ENCODE results near the gene AMBRA1.

The AMBRA1 gene

GRCh38 chr11:46469926-46470325 is 123.9 kb downstream of the AMBRA1 start:
- DNase-seq = no peak

DNA sequence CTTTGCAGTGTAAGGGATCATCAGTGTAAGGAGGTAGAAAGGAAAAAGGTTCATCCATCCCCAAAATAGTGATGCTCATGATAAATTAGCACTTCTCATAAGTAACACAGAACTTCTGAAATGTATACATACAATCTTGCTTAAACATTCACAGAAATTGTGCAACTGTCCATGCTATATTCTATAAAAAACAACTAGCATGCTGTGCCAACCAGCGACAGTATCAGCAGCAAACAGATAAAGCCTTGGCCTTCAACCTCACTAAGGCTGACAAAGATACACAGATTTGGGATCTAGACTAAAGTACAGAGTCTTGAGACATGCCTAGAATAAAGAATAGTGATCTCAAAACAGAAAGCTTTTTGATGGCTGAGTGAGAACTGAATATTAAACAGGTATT is 128.1 kb downstream of the AMBRA1 start:
- no peak for DNase-seq

DNA sequence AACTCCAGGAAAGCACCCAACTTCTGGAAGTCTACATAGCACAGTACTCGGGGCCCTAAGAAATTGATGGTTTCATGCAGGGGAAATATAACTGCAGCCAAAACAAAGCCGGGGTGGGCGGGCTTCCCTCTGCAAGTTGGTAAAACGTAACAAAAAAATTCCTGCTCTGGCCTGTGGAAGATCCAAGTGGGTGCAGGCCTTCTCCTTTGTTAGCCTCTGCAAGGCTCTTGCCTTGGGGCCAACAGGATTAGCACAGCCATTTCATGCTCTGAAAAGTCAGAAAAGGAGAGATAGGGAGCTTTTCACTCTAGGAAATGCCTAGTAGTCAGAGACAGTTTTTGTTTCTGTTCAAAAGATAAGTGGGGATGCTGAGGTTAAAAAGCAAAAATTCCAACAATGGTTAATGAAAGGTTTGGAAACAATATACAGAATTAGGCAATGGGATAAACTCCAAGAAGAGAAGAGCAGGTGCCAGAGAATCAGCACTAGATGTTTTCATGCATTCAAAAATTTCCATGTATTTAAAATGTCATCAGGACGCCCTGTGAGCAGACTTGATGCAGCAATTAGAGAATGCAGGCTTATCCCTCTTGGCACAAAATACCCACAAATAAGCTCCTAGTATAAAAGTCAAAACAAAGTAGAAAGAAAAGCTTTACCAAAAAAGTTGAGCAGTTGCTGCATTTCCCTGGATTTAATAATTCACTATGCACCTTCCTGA is 130.0 kb downstream of the AMBRA1 start:
- no peak for DNase-seq

DNA sequence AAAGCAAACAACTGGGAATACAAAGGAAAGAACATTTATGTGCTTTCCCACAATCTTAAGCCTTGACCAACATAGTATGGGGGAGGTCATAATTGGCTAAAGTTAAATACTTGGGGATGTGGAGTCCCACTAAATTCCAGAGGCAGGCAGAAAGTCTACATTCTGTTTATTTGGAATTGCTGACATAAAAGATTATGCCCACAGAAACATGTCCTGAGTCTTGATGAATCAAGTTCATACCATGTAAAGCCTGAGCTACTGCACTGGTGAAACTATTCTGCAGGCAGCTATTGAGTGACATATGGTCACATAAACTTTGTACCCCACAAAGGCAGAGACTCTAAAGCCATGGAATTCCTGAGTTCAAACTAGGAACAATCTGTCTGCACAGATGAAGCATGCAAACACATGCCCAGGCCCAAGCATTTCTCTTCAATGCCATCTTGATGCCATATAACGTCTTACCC is 132.3 kb downstream of the AMBRA1 start:
- no peak for DNase-seq

DNA sequence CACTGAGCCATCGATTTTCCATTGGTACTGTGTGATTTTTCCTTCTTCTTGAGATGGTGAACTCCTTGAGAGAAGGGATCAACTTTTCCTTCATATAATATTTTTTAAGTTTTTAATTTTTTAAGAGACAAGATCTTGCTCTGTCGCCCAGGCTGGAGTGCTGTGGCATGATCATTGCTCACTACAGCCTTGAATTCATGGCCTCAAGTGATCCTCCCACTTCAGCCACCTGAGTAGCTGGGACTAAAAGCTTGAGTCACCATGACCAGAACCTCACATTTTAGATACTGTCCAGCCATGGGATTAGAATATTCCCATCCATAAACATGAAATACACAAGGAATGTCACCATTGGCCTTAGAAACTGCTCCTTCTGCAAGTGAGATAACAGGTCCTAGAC is 135.3 kb downstream of the AMBRA1 start:
- DNase-seq = no peak

DNA sequence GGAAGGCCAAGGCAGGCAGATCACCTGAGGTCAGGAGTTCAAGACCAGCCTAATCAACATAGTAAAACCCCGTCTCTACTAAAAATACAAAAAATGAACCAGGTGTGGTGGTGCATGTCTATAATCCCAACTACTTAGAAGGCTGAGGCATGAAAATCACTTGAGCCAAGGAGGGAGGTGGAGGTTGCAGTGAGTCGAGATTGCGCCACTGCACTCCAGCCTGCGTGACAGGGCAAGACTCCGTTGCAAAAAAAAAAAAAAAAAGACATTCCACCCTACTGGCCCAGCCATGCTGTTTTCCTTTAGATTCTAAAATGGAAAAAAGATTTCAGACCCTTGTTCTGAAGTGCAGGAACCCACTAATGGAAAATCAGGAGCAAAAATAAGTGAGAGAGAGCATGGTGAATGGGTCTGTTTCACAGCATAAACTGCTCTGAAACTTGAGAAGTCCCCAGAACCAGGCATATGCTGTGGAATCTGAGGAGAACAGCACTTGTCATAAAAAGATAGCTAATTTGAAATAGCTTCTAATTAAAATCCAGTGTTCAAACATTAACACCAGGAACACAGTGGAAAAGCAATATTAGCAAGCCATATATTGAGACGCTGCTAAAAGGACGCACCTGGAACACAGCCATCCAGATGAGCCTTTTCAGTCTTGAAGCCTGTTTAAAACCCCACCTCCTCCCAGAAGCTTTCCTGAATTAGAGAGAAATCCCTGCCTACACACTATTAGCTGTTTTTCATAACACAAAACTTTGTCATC is 136.0 kb downstream of the AMBRA1 start:
- no peak for DNase-seq

DNA sequence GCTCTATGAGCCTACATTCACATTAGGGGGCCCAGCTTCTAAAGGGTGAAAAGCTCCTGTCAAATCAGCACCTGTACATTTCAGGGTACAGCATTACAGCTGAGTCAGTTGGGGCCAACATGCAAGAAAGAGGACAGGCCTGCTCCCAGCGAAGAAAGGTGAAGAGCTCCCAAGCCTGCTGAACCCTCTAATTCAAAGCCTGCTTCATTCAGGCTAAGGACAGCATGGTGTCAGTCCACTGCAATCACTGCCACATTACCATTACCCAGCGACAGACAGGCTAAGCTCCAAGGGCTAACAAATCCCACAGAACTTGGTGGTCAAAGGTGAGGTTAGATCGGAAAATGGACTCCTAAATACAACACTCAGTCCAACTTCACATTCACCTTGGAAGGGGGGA is 136.8 kb downstream of the AMBRA1 start:
- DNase-seq = no peak

DNA sequence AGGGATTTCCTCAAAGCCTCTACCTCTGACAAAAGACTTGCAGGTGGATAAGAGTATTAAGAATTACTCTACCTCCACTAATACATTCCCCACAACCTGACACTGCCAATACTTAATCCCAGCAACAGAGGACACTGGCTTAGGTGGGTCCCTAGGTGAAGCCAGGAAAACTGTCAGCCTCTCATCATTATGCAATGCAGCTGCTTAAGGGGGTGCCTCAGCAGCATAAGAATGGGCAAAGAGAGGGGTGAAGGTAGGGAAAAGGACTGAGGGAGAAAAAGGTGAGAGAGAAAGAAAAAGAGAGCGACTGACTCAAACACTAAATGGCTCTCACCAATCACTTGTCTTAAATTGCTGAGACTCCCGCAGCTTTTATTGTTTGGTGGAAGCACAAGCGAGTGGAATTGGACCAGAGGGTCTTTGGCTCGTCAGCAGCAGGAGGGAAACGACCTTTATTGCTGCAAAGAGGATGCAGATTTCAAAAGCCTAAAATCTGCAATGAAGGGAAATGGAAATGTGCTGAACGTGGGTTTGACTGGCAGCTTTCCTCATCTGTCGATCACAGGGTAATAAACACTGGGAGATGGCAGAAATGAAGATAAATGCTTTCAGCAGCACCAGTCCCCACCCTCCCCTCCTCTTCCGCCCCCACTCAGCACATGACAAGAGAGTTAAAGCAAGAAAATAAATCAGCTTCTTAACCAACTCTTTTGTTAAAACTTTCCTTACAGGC is 137.4 kb downstream of the AMBRA1 start:
- DNase-seq = no peak

DNA sequence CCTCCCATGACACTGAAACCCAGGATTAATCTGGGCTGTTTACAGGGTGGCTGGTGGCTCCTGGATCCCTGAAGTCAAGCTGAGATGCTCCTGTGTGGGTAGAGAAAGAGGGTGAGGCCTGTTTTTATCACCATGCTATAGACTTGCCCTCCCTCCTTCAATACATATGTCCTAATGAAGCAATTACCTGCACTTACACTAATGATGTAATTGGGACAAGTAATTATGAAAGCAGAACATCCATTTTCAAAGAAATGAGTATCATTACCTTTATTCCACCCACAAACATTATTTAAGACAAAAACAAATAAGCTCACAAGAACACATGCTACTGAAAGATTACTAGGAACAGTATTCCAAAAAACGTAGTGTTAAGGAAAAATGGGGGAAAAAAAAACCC is 138.0 kb downstream of the AMBRA1 start:
- no peak for DNase-seq

DNA sequence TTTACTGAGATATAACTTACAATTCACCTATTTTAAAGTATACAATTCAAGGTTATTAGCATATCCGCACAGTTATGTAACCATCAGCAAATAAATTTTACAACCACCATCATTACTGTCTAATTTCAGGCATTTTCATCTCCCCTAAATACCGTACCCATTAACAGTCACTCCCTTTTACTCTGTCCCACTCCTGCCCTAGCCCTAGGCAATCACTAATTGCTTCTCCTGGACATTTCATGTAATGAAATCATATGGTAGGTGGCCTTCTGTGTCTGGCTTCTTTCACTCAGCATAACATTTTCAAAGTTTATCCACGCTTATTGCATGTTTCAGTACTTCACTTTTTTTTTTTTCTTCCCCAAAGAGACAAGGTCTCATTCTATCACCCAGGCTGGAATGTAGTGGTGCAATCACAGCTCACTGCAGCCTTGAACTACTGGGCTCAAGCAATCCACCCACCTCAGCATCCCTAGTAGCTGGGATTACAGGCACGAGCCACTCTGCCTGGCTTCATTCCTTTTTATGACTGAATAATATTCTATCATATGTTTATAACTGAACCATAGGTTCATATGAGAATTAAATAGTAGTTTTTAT is 140.8 kb downstream of the AMBRA1 start:
- DNase-seq = no peak

DNA sequence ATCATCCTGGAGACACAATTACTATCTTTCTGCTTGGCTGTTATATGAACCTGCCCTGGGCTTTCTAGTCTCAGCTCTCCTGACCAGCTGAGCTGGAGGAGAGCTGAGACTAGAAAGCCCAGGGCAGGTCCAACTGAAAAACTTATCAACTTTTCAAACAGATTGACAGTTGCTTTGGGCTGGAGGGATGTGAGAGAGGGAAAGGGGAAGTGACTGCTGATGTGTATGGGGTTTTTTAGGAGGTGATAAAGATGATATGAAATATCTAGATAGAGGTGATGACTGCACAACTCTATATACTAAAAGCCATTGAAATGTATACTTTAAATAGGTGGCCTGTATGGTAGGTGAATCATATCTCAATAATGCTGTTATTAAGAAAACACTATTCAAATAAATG is 142.1 kb downstream of the AMBRA1 start:
- no peak for DNase-seq

- no peak for DNase-seq
Observed at GRCh38 chr11:46450846-46451477, 142.9 kb downstream of the AMBRA1 start.

GRCh38 chr11:46447544-46447943 is 146.3 kb downstream of the AMBRA1 start:
- DNase-seq = no peak

DNA sequence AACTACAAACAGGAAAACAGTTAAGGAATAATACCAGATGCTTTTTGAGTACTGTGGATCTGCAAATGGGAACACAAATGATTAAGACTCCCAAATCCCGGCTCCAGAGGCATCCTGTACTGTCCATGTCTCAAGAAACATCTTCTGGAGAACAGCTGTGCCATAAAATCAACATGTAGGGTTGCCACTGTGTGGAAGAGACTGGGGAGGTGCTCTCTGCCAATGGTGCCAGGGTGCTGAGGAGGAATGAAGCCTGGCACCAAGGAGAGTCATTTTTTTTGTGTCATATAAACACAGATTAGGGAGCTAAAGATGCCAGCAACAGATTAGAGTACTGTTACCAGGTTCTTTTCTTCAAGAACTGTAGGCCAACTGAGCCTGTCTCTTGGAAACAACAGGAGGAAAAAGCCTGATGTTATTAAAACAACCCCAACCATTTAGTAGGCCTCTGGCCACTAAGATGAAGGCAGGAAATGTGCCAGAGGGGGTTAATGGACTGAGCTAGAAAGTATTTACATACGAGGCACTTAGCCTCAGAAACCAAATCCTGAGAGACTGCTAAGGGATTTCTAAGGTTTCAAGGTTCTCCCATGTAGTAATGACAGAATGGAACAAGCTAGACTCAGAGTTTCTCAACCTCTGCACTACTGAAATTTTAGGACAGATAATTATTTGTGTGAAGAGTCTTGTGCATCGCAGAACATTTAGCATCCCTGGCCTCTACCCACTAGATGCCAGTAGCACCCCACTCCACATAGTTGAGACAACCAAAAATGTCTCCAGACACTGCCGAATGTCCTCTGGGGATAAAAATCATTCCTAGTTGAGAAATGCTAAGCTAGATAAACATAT is 147.7 kb downstream of the AMBRA1 start:
- no peak for DNase-seq

- no peak for DNase-seq
Observed at GRCh38 chr11:46445192-46445919, 148.5 kb downstream of the AMBRA1 start.

DNA sequence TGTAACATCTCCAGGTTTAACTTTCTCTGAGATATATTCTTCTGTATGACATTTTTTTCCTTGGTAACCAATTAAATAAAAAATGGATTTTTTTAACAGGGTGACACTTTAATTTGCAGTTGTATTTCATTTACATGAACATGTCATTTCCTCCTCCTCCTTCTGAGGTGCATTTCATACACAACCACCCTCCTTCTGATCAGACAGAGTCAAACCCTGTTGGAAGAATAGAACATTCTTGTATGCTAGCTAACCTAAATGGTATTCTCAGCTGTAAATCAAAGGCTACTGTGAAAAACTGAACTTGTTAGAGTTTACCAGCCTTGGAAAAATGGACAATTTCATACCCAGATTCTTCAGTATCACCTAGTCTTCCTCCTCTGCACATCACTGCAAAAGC is 149.5 kb downstream of the AMBRA1 start:
- DNase-seq = no peak

GRCh38 chr11:46438211-46438610 is 155.6 kb downstream of the AMBRA1 start:
- DNase-seq = no peak

GRCh38 chr11:46437122-46437689 is 156.6 kb downstream of the AMBRA1 start:
- DNase-seq = no peak

GRCh38 chr11:46436113-46436512 is 157.7 kb downstream of the AMBRA1 start:
- no peak for DNase-seq

- no peak for DNase-seq
Observed at GRCh38 chr11:46435679-46436078, 158.1 kb downstream of the AMBRA1 start.

DNA sequence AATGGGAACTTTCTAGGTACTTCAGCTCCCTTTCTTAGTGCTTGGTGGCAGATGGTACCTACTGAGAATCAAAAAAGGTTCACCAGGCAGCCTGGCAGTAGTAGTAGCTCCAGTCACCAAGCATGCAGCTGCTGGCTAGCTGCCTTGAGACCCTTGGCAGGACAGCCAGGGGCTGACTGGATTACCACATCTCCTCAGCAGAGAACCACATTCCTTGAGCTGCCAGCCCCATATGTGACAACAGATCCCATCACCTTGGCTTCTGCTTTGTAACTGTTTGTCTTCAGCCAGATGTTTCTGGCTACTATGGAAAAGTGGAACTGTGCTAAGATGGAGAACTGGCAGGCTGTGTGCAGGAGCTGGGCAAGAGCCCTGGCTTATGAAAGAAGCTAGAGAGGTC is 162.6 kb downstream of the AMBRA1 start:
- DNase-seq = no peak
